ENCODE results near the gene ENTPD2. TPM values are rescaled to one million over a fixed set of nuclear protein-coding genes. Genes with fewer than 3 reads are reported as not detected.

Gene ENTPD2
- total RNA-seq, 1 experiment from 2014 or later, result 8.3 TPM

- TF ChIP-seq NR2C2 (CRISPR knock-in tag; IDR thresholded peaks at IDR 0.05) (no peak), ZNF416 (CRISPR knock-in tag; IDR thresholded peaks at IDR 0.05) (no peak), FOXP4 (CRISPR knock-in tag; IDR thresholded peaks at IDR 0.05) (no peak), ZNF671 (CRISPR knock-in tag; IDR thresholded peaks at IDR 0.05) (no peak), MAX (CRISPR knock-in tag; IDR thresholded peaks at IDR 0.05) (no peak), ATF3 (CRISPR knock-in tag; conservative IDR thresholded peaks at IDR 0.05) (no peak), ZNF423 (CRISPR knock-in tag; IDR thresholded peaks at IDR 0.05) (no peak), PREB (CRISPR knock-in tag; IDR thresholded peaks at IDR 0.05; ENCODE audit: borderline replicate concordance) (no peak), NR1H2 (CRISPR knock-in tag; IDR thresholded peaks at IDR 0.05) (no peak), STAT6 (CRISPR knock-in tag; conservative IDR thresholded peaks at IDR 0.05; ENCODE audit: low read depth) (no peak), ZNF317 (CRISPR knock-in tag; IDR thresholded peaks at IDR 0.05; ENCODE audit: borderline replicate concordance, low read depth) (no peak), PRDM15 (CRISPR knock-in tag; IDR thresholded peaks at IDR 0.05) (no peak), E2F4 (CRISPR knock-in tag; IDR thresholded peaks at IDR 0.05; ENCODE audit: borderline replicate concordance, low read depth) (no peak), KAT7 (CRISPR knock-in tag; IDR thresholded peaks at IDR 0.05; ENCODE audit: borderline replicate concordance) (no peak), TEAD1 (CRISPR knock-in tag; IDR thresholded peaks at IDR 0.05) (no peak)
- no peak overlapping the region for H3K27ac Mint-ChIP-seq
- ChIA-PET POLR2A (interaction anchor here (0.8 to 1.0 kb wide), 3 partner anchors 12 to 188 kb away, joined by 3 to 4 read pairs (median 4); no protein-coding TSS in a partner anchor), CTCF (interaction anchor here (0.6 to 4.9 kb wide), 90 partner anchors 9 to 388 kb away, joined by 3 to 151 read pairs (median 6); partner anchors contain the start of genes AJM1, C8G, CLIC3 and EDF1)
- H3K4me3 Mint-ChIP-seq, result no peak overlapping the region
- H3K9me3 Mint-ChIP-seq, result no peaks in the 10 kb centered on the region
- no peaks in the 10 kb centered on the region for H3K27me3 Mint-ChIP-seq (ENCODE audit: low read depth)
- no peak for DNase-seq (ENCODE audit: low spot score)
- H3K36me3 Mint-ChIP-seq, result peaks cover 5% of the 10 kb centered on the region; the same call in 1 of the 2 replicates
- H3K4me1 Mint-ChIP-seq, result no peaks in the 10 kb centered on the region
- ATAC-seq, result peak; percentile 67
Observed at GRCh38 chr9:137035507-137035834, 18.4 kb downstream of the ENTPD2 start.
